GM08714 (cell line): ENCODE measurements around the gene CEP20.

Experiments used
- H3K4me3 ChIP-seq: fragments of 200-500 bp; sonication (Bioruptor generic); 2 replicates; pipeline ENCODE4 v1.5.1; 2014; ENCODE audit warnings: mild to moderate bottlenecking, low read length, inconsistent platforms
- ZNF274 ChIP-seq: IDR thresholded peaks from 2 replicates; pipeline ENCODE4 v1.6.1; 2012; ENCODE audit warnings: mild to moderate bottlenecking, low read depth, low read length

Gene CEP20

DNA sequence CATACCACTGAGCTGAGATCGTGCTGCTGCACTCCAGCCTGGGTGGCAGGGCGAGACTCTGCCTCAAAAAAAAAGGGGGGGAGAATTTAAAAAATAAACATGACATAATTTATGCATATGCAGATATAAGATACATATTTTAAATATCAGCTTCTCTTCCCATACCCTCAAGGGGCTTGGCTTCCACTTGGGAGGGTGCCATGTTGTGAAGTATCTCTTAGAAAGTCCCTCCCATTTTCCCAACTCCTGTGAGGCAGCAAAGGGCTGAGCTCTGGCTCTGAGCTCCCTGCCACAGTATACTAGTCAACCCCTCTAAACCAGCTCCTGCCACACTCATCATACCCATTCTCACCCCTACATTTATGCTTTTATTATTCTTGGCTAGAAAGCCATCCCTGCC lies 71.0 kb downstream of the CEP20 start:
- no peak overlapping the region for H3K4me3 ChIP-seq
- no peak for TF ChIP-seq ZNF274

DNA sequence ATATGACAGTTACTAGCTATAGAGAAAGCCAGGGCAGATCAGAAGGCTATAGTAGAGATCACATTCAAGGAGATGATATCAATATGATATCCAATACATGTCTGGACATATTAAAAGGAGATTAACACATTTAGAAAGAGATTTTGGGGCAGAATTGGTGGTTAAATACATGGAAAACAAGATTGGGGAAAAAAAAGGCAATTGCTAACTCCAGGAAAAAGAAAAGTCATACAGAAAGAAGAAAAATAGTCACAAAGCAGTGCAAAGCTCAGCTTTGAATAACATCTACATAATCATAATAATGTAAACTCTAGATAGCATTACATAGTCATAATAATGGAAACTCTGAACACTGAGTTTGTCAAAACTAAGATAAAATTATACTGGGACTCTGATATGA lies 72.2 kb downstream of the CEP20 start:
- TF ChIP-seq ZNF274, result no peak
- H3K4me3 ChIP-seq, result no peak overlapping the region
